HG02610 (cell line): ENCODE data around the gene PARD3B.

Source experiments
- ATAC-seq: cut with Tn5 transposase; IDR thresholded peaks from one replicate; pipeline ENCODE4 v1.9.1; 2021; ENCODE audit warnings: mild to moderate bottlenecking, moderate library complexity; ENCODE audit not compliant: unreplicated experiment

The PARD3B gene

GRCh38 chr2:204876311-204876710 lies 331.0 kb downstream of the PARD3B start:
- ATAC-seq = no peak

GRCh38 chr2:204877691-204878090 lies 332.4 kb downstream of the PARD3B start:
- ATAC-seq = no peak

GRCh38 chr2:204880928-204881327 lies 335.7 kb downstream of the PARD3B start:
- ATAC-seq = no peak

- no peak for ATAC-seq
Measured at GRCh38 chr2:204881655-204882054, 336.4 kb downstream of the PARD3B start.

DNA sequence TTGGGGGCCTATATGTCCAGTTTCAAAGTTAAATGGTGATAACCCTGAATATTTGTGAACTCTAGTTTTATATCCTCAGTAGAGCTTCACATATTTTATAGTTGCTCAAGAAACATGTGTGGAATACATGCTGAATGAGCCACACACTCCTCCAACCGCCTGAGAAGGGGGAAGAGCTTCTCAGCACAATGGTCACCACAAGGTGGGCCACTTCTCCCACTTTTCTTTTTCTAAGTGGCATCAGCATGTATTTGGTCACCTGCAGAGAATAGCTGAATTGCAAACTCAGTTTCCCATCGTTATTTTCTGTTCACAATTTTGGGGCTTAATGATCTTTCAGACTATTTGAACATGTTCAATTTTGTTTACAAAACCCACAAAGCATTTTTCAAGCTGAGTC lies 340.5 kb downstream of the PARD3B start:
- ATAC-seq = no peak

DNA sequence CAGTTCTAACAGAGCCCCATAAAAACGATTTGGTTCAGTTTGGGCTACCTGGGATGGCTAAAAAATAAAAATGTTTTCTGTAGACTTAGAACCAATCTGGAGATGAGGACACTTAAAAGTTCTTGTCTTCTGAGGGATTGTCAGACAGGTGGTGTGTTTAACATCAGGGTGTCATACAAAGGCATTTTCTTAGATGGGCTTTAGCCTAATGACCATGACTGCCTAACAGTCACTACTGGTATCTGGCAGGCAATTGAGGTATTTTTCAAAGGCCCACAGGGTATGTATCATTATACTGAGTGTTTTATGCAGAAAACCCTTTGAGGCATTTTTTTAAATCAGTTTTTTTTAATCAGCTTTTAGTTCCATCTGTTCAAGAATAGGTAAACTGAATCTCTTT lies 341.4 kb downstream of the PARD3B start:
- ATAC-seq = no peak

DNA sequence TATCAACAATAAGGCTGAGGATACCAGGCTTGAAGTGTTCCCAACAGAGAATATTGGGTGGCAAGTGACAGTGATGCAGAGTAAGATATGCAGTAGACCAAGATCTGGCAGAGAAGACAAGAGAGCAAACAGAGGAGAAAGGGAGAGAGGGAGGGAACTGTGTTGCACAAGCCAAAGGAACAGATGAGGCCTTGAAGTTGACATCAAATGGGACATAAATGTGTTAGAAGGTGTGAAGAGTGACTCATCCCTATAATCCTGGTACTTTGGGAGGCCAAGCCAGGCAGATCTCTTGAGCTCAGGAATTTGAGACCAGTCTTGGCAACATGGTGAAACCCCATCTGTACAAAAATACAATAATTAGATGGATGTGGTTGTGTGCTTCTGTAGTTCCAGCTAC lies 342.9 kb downstream of the PARD3B start:
- ATAC-seq = no peak

DNA sequence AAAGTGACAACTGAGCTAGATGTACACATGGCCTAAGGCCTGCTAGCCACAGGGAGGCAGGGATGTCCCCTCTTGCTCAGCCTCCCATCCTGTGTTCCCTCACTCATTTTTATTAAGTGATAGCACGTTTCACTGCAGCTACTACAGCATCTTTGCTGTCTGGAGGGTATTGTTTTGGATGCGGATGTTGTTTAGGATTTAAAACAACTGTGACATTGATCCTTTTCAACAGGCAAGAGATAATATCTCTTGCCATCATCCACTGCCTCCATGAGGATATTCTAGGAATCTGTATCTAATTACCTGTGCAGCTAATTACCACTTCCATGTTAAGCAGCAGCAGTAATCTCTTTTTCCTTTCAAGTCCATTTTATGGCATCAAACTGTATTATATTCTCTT lies 345.4 kb downstream of the PARD3B start:
- ATAC-seq = no peak

DNA sequence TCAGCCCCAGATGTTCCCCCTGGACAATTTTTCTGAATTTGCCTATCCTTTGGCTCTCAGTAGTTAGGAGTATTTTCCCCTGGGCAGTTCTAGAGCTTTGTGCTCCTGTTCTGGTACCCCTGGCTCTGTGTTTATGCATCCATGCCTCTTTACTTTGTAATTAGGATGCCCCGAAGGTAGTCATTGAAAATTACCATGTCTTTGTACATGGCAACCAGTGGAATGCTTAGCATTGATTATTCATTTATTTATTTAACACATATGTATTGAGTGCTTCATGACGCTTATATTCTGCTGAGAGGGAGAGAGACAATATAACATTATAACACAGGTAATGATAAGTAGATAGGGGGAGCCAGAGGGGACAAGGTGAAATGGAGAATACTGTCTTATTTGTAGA lies 346.5 kb downstream of the PARD3B start:
- no peak for ATAC-seq

DNA sequence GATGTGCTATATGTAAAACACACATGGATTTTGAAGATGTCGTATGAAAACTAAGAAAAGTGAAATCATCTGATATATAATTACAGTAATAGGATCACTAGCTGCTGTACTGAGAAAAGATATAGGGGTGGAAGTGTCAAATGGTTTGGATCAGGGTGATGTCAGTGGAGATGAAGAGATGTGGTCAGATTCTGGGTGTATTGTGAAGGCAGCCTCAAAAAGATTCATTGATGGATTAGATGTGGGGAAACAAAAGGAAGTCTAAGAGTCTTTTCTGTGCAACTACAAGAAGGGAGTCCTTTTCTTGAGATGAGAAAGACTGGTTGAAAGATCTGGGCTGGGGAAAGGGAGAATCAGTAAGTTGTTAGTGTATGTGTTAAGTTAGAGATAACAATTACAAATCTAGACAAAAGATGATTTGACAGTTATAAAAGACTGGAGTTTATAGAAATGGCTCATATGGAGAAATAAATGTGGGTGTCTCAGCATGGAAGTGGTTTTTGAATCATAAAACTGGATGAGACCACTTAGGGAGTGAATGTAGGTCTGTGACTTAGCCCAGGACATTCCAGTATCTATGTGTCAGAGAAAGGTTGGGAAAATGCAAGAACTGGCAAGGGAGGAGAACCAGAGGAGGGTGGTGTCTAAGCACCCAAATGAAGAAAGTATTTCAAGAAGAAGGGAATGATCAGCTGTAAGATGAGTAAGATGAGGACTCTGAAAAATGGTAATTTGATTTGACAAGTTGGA lies 347.4 kb downstream of the PARD3B start:
- ATAC-seq = no peak

GRCh38 chr2:204896146-204896545 lies 350.9 kb downstream of the PARD3B start:
- no peak for ATAC-seq

- no peak for ATAC-seq
Measured at GRCh38 chr2:204897561-204897960, 352.3 kb downstream of the PARD3B start.

GRCh38 chr2:204898928-204899640 lies 353.8 kb downstream of the PARD3B start:
- ATAC-seq = no peak

DNA sequence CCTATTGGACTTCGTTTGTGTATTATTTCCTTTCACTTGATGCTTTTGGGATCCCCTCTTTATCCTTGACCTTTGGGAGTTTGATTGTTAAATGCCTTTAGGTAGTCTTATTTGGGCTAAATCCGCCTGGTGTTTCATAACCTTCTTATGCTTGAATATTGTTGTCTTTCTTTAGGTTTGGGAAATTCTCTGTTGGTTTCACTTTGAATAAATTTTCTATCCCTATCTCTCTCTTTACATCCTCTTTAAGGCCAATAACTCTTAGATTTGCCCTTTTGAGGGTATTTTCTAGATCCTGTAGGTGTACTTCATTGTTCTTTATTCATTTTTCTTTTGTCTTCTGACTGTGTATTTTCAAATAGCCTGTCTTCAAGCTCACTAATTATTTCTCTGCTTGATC lies 354.7 kb downstream of the PARD3B start:
- peak; percentile 46 for ATAC-seq

- no peak for ATAC-seq
Measured at GRCh38 chr2:204900487-204900886, 355.2 kb downstream of the PARD3B start.

- ATAC-seq = no peak
Measured at GRCh38 chr2:204900910-204901309, 355.6 kb downstream of the PARD3B start.

GRCh38 chr2:204901591-204901990 lies 356.3 kb downstream of the PARD3B start:
- ATAC-seq = no peak

DNA sequence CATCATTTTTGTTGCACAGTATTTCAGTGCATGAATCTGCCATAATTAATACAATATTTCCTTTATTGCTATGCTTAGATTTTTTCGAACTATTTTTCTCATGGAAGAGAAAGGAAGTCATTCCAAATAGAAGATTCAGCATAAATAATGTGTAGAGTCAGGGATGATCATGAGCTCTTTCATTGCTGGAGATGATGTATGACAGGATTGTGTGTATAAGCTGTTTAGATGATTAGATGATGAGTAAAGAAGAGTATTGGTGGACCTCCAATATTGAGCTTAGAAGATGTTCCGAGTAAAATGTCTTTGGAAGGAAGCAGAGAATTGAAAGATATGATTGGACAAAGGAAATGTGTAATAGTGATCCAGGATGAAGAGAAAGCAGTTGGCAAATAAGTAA lies 364.5 kb downstream of the PARD3B start:
- ATAC-seq = no peak

DNA sequence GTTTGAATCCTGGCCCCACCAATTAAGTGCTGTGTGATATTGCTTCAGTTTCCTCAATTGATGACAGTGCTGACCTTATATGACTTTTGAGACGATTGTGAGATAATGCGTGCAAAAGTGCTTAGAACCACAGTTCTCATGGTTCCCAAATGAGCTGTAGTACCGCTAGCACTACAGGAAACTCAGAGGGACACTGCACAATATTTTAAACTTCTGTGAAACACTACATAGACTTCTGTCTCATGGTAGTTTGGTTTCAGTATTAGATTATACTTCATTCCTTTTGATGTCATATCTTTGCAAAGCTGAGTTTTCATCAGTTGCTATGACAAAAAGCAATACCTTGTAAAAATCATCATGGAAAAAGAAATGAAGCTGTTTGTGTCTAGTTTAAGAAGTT lies 368.0 kb downstream of the PARD3B start:
- ATAC-seq = no peak

GRCh38 chr2:204913854-204914464 lies 368.7 kb downstream of the PARD3B start:
- no peak for ATAC-seq

- no peak for ATAC-seq
Measured at GRCh38 chr2:204914708-204915107, 369.4 kb downstream of the PARD3B start.

GRCh38 chr2:204917089-204917701 lies 371.9 kb downstream of the PARD3B start:
- no peak for ATAC-seq
